ENCODE results near the gene ZCCHC14. TPM values are rescaled to one million over a fixed set of nuclear protein-coding genes. Genes with fewer than 3 reads are reported as not detected.
A peak's percentile ranks its signal among the peaks of the same experiment; 100 is the strongest.

The ZCCHC14 gene
- total and polyA plus RNA-seq, 2 of the 13 experiments (the other 11 are each of a cell fraction or from before 2014, with no cell fraction given): 12.4 to 12.5 TPM

- TF ChIP-seq CREM (IDR thresholded peaks at IDR 0.05) (peak; percentile 99), CREM (CRISPR knock-in tag; IDR thresholded peaks at IDR 0.05) (no peak), ZNF468 (CRISPR knock-in tag; IDR thresholded peaks at IDR 0.05) (no peak), RORA (CRISPR knock-in tag; IDR thresholded peaks at IDR 0.05) (0 out of 2 replicates have a peak, but pooled peaks have one; percentile 75), KLF9 (CRISPR knock-in tag; IDR thresholded peaks at IDR 0.05; ENCODE audit: low read depth) (peak; percentile 88), ZNF674 (CRISPR knock-in tag; IDR thresholded peaks at IDR 0.05; ENCODE audit: low read depth) (no peak), TAF15 (IDR thresholded peaks at IDR 0.05; ENCODE audit: low read depth, low read length, poor library complexity, severe bottlenecking) (no peak), TP53 (CRISPR knock-in tag; conservative IDR thresholded peaks at IDR 0.05) (peak; percentile 17; the same call in 1 of the 2 replicates), ZNF256 (CRISPR knock-in tag; conservative IDR thresholded peaks at IDR 0.05) (no peak), ZNF556 (CRISPR knock-in tag; IDR thresholded peaks at IDR 0.05; ENCODE audit: borderline replicate concordance) (peak; percentile 94; the same call in 1 of the 2 replicates), GTF3A (CRISPR knock-in tag; conservative IDR thresholded peaks at IDR 0.05) (peak; percentile 90; the same call in 1 of the 2 replicates), ZNF790 (CRISPR knock-in tag; IDR thresholded peaks at IDR 0.05; ENCODE audit: borderline replicate concordance) (no peak), ZHX2 (IDR thresholded peaks at IDR 0.05; ENCODE audit: low read depth) (peak; percentile 64), ZHX2 (CRISPR knock-in tag; IDR thresholded peaks at IDR 0.05; ENCODE audit: borderline replicate concordance) (peak; percentile 82; the same call in 1 of the 2 replicates), ZNF770 (CRISPR knock-in tag; IDR thresholded peaks at IDR 0.05) (0 out of 2 replicates have a peak, but pooled peaks have one; percentile 40), NR1H2 (CRISPR knock-in tag; IDR thresholded peaks at IDR 0.05; ENCODE audit: borderline replicate concordance, low read depth) (no peak), NFKB2 (CRISPR knock-in tag; IDR thresholded peaks at IDR 0.05; ENCODE audit: borderline replicate concordance) (peak; percentile 66; the same call in 1 of the 2 replicates), ZNF547 (CRISPR knock-in tag; IDR thresholded peaks at IDR 0.05) (no peak), CCDC6 (CRISPR knock-in tag; IDR thresholded peaks at IDR 0.05) (peak; percentile 21; the same call in 1 of the 2 replicates)
- TF ChIP-seq, protein P1, sequence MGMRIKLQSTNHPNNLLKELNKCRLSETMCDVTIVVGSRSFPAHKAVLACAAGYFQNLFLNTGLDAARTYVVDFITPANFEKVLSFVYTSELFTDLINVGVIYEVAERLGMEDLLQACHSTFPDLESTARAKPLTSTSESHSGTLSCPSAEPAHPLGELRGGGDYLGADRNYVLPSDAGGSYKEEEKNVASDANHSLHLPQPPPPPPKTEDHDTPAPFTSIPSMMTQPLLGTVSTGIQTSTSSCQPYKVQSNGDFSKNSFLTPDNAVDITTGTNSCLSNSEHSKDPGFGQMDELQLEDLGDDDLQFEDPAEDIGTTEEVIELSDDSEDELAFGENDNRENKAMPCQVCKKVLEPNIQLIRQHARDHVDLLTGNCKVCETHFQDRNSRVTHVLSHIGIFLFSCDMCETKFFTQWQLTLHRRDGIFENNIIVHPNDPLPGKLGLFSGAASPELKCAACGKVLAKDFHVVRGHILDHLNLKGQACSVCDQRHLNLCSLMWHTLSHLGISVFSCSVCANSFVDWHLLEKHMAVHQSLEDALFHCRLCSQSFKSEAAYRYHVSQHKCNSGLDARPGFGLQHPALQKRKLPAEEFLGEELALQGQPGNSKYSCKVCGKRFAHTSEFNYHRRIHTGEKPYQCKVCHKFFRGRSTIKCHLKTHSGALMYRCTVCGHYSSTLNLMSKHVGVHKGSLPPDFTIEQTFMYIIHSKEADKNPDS (CRISPR knock-in tag; IDR thresholded peaks at IDR 0.05): no peak
Observed at GRCh38 chr16:87382023-87382785, 110.6 kb downstream of the ZCCHC14 start (continued).

Data from HepG2 (cell line).